ENCODE measurements around the gene PIEZO1. TPM values are rescaled to one million over a fixed set of nuclear protein-coding genes. Genes with fewer than 3 reads are reported as not detected.
A peak's percentile ranks its signal among the peaks of the same experiment; 100 is the strongest.

The PIEZO1 gene
- total and polyA plus RNA-seq, 9 of the 15 experiments (the other 6 are each of a cell fraction or from before 2014, with no cell fraction given), result 3.6 to 432 (median 131) TPM

DNA sequence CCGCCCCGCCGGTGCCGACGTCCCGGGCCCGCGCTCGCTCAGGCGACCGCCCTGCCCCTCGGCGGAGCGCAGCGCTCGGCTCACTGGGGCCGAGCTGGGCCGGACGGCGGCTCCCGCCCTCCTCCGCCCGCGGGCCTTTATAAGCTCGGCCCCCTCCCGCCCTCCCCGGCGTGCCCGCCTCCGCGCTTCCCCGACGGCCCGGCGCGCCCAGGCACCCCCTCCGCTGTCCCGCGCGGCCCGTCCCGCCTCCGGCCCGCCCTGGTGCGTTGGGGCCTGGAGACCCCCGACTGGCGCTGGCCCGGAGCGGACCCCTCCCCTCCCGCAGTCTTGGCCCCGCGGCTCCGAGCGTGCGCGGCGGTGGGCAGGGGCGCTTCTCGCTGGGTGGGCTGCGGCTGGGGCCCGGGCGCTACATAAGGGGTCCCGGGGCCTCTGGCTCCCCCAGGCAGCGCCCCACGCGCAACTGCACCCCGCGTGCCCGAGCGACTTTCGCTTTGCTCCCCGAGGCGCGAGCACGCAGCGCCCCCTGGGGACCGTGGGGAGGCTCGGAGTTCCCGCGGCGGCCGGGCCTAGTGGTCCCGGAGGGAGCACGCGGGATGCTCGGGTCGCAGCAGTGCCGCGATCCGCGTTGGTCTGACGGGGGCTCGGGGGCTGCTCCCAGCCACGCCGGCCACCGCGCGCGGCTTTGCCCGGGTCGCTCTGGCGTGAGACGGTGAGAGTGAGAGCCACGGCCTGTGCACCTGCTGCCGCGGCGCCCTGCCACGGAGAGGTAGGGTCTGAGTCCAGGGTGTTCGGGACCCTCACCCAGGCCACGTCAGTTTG is at the start of gene PIEZO1 (continued):
- TF ChIP-seq CTCFL (IDR thresholded peaks at IDR 0.05; ENCODE audit: borderline replicate concordance, insufficient read depth, low read depth, low read length, poor library complexity, severe bottlenecking), result peak; percentile 97
- TF ChIP-seq PCBP2 (IDR thresholded peaks at IDR 0.05; ENCODE audit: low read depth, low read length, poor library complexity, severe bottlenecking), result no peak
- no peak for TF ChIP-seq GABPB2 (CRISPR knock-in tag; conservative IDR thresholded peaks at IDR 0.05)
- no peak for TF ChIP-seq KAT2B (IDR thresholded peaks at IDR 0.05; ENCODE audit: low read depth, low read length)
- peak; percentile 81 for TF ChIP-seq GABPB1 (CRISPR knock-in tag; IDR thresholded peaks at IDR 0.05)
- TF ChIP-seq TARDBP (IDR thresholded peaks at IDR 0.05), result peak; percentile 98
- 0 out of 2 replicates have a peak, but pooled peaks have one; percentile 10 for TF ChIP-seq CREM (IDR thresholded peaks at IDR 0.05; ENCODE audit: low read depth)
- no peak for TF ChIP-seq CBX8 (IDR thresholded peaks at IDR 0.05; ENCODE audit: borderline replicate concordance, extremely low read depth, low read depth, low read length, poor library complexity, severe bottlenecking)
- TF ChIP-seq ZFPM2 (CRISPR knock-in tag; IDR thresholded peaks at IDR 0.05), result no peak
- TF ChIP-seq CBX1 (IDR thresholded peaks at IDR 0.05; ENCODE audit: low read depth), result 0 out of 2 replicates have a peak, but pooled peaks have one; percentile 28
- peak; percentile 98 for TF ChIP-seq IRF2 (CRISPR knock-in tag; IDR thresholded peaks at IDR 0.05)
- TF ChIP-seq KLF1 (tag; IDR thresholded peaks at IDR 0.05), result peak; percentile 57; the same call in 1 of the 2 replicates
- TF ChIP-seq MGA (IDR thresholded peaks at IDR 0.05), result peak; percentile 85
- TF ChIP-seq RB1 (IDR thresholded peaks at IDR 0.05; ENCODE audit: low read depth), result peak; percentile 99
